GM23338 (cell line): Measurements from ENCODE around the gene CACNA1F. TPM values are rescaled to one million over a fixed set of nuclear protein-coding genes. Genes with fewer than 3 reads are reported as not detected.

Source experiments
- polyA plus RNA-seq: library from polyadenylated mRNA; unstranded; fragments of >200 nt; fragmentation: Nextera tagmentation; extraction: Ambion mirVana; gene quantifications from 2 replicates; pipeline ENCODE4 v1.2.1, GENCODE V29; 2016
- total RNA-seq: library from RNA; depleted of rRNA; stranded (reverse); fragments of >200 nt; shearing (Covaris generic); gene quantifications from 2 replicates; pipeline ENCODE4 v1.2.3, GENCODE V29; 2014; rRNA removed

Gene CACNA1F
- total and polyA plus RNA-seq, 2 experiments from 2014 or later = 0.44 to 0.90 TPM

Other genes with a start within 250 kb of the CACNA1F start
- gene GRIPAP1, start 231.1 kb downstream of the CACNA1F start, total RNA-seq = 32.7 and 39.1 TPM in 2 replicates
- 57.1 and 62.2 TPM in 2 replicates for gene GRIPAP1, start 231.1 kb downstream of the CACNA1F start, polyA plus RNA-seq
- gene TFE3, start 190.0 kb downstream of the CACNA1F start, total RNA-seq = 63.3 and 83.8 TPM in 2 replicates
- gene TFE3, start 190.0 kb downstream of the CACNA1F start, polyA plus RNA-seq = 20.8 and 21.4 TPM in 2 replicates
- gene CCDC120, start 174.3 kb downstream of the CACNA1F start, total RNA-seq = 6.8 and 9.9 TPM in 2 replicates
- gene CCDC120, start 174.3 kb downstream of the CACNA1F start, polyA plus RNA-seq = 3.3 and 3.6 TPM in 2 replicates
- gene PRAF2, start 159.3 kb downstream of the CACNA1F start, total RNA-seq = 6.3 and 7.7 TPM in 2 replicates
- gene PRAF2, start 159.3 kb downstream of the CACNA1F start, polyA plus RNA-seq = 22.1 and 24.3 TPM in 2 replicates
- gene WDR45, start 153.5 kb downstream of the CACNA1F start, total RNA-seq = 26.2 and 36.2 TPM in 2 replicates
- 24.9 and 28.8 TPM in 2 replicates for gene WDR45, start 153.5 kb downstream of the CACNA1F start, polyA plus RNA-seq
- gene GPKOW, start 109.6 kb downstream of the CACNA1F start, total RNA-seq = 15.1 and 22.9 TPM in 2 replicates
- 8.1 and 9.5 TPM in 2 replicates for gene GPKOW, start 109.6 kb downstream of the CACNA1F start, polyA plus RNA-seq
- gene MAGIX, start 70.6 kb downstream of the CACNA1F start, total RNA-seq = 0.83 and 2.1 TPM in 2 replicates
- gene MAGIX, start 70.6 kb downstream of the CACNA1F start, polyA plus RNA-seq = 0.66 and 1.6 TPM in 2 replicates
- 1.6 and 3.4 TPM in 2 replicates for gene PLP2, start 61.4 kb downstream of the CACNA1F start, total RNA-seq
- gene PLP2, start 61.4 kb downstream of the CACNA1F start, polyA plus RNA-seq = 9.5 and 10.1 TPM in 2 replicates
- gene PRICKLE3, start 47.0 kb downstream of the CACNA1F start, total RNA-seq = 13.7 and 21.4 TPM in 2 replicates
- 4.7 and 5.2 TPM in 2 replicates for gene PRICKLE3, start 47.0 kb downstream of the CACNA1F start, polyA plus RNA-seq
- gene SYP, start 33.1 kb downstream of the CACNA1F start, total RNA-seq = 7.3 and 9.1 TPM in 2 replicates
- 2.5 and 3.7 TPM in 2 replicates for gene SYP, start 33.1 kb downstream of the CACNA1F start, polyA plus RNA-seq
- 9.7 and 11.6 TPM in 2 replicates for gene CCDC22, start 2.1 kb upstream of the CACNA1F start, total RNA-seq
- gene CCDC22, start 2.1 kb upstream of the CACNA1F start, polyA plus RNA-seq = 4.4 and 4.5 TPM in 2 replicates
- gene FOXP3, start 31.4 kb upstream of the CACNA1F start, total RNA-seq = 0.28 TPM in 1 of 2 replicates, not detected in the other
- 0.11 and 0.21 TPM in 2 replicates for gene FOXP3, start 31.4 kb upstream of the CACNA1F start, polyA plus RNA-seq
- gene PPP1R3F, start 36.5 kb upstream of the CACNA1F start, total RNA-seq = 9.4 and 11.3 TPM in 2 replicates
- 2.2 and 3.1 TPM in 2 replicates for gene PPP1R3F, start 36.5 kb upstream of the CACNA1F start, polyA plus RNA-seq
- not detected in 2 replicates for gene GAGE10, start 70.3 kb upstream of the CACNA1F start, total RNA-seq
- not detected in 2 replicates for gene GAGE10, start 70.3 kb upstream of the CACNA1F start, polyA plus RNA-seq
- gene GAGE12J, start 88.7 kb upstream of the CACNA1F start, total RNA-seq = not detected in 2 replicates
- gene GAGE12J, start 88.7 kb upstream of the CACNA1F start, polyA plus RNA-seq = not detected in 2 replicates
- gene GAGE13, start 98.2 kb upstream of the CACNA1F start, total RNA-seq = not detected in 2 replicates
- not detected in 2 replicates for gene GAGE13, start 98.2 kb upstream of the CACNA1F start, polyA plus RNA-seq